Tibial nerve (tissue), 4 donors: ENCODE measurements around the gene OSTF1. TPM values are rescaled to one million over a fixed set of nuclear protein-coding genes. Genes with fewer than 3 reads are reported as not detected.

Experiments used
- DNase-seq, 2 donors: peaks; one replicate each; pipeline ENCODE4 v3.0.0-alpha.2; 2019; ENCODE audit warnings: low spot score in 2 of 2
- H3K27ac ChIP-seq, 4 donors: fragments of 200-600 bp; sonication (generic) in 3 of 4; one replicate each; pipeline ENCODE4 v1.5.1; 2017 to 2019; ENCODE audit warnings: mild to moderate bottlenecking in 1 of 4
- H3K27me3 ChIP-seq, 2 donors: fragments of 200-600 bp; sonication (generic) in 1 of 2; one replicate each; pipeline versions ENCODE4 v1.5.1 to v1.6.0; 2017 to 2019
- H3K36me3 ChIP-seq, 3 donors: fragments of 200-600 bp; sonication (generic); one replicate each; pipeline ENCODE4 v1.5.1; 2018 to 2019
- H3K4me1 ChIP-seq, 4 donors: fragments of 200-600 bp; sonication (generic) in 3 of 4; one replicate each; pipeline ENCODE4 v1.5.1; 2017 to 2019
- H3K4me3 ChIP-seq, 4 donors: fragments of 200-600 bp; sonication (generic) in 3 of 4; one replicate each; pipeline ENCODE4 v1.5.1; 2017 to 2019; ENCODE audit warnings: mild to moderate bottlenecking in 1 of 4, moderate library complexity in 1 of 4
- H3K9me3 ChIP-seq, 4 donors: fragments of 200-600 bp; sonication (generic) in 3 of 4; one replicate each; pipeline ENCODE4 v1.5.1; 2017 to 2019
- EP300 ChIP-seq, 2 donors: sonication (generic); formaldehyde crosslinking; IDR thresholded peaks; one replicate each; pipeline ENCODE4 v1.6.1; 2017; ENCODE audit warnings: antibody characterized with exemption in 2 of 2, mild to moderate bottlenecking in 1 of 2
- POLR2A ChIP-seq, 2 donors: fragments of 450-650 bp; IDR thresholded peaks; one replicate each; pipeline ENCODE4 v1.6.1; 2017; ENCODE audit warnings: antibody characterized with exemption in 2 of 2, mild to moderate bottlenecking in 2 of 2, moderate library complexity in 2 of 2
- WGBS, 2 donors: methylation state at CpG; one replicate each; pipeline ENCODE4 v1.1.5; 2018; 5-methylcytosine and 5-hydroxymethylcytosine counted together
- total RNA-seq, 4 donors: library from RNA; depleted of rRNA; stranded (reverse); fragments of >200 nt; gene quantifications; one replicate each; pipeline ENCODE4 v1.1.0, GENCODE V29; 2016
- TF ChIP-seq, protein P1 (sequence below), 5 experiments: fragments of 200-600 bp in 3 of 5; fragments of 450-650 bp in 2 of 5; sonication (generic) in 3 of 5; IDR thresholded peaks; one replicate each; pipeline ENCODE4 v1.5.1; 2016 to 2019; ENCODE audit warnings: antibody characterized with exemption in 5 of 5, mild to moderate bottlenecking in 3 of 5, moderate library complexity in 2 of 5

The OSTF1 gene
- total RNA-seq, 4 donors from 2014 or later, result 20.7 to 34.5 (median 24.8) TPM

DNA sequence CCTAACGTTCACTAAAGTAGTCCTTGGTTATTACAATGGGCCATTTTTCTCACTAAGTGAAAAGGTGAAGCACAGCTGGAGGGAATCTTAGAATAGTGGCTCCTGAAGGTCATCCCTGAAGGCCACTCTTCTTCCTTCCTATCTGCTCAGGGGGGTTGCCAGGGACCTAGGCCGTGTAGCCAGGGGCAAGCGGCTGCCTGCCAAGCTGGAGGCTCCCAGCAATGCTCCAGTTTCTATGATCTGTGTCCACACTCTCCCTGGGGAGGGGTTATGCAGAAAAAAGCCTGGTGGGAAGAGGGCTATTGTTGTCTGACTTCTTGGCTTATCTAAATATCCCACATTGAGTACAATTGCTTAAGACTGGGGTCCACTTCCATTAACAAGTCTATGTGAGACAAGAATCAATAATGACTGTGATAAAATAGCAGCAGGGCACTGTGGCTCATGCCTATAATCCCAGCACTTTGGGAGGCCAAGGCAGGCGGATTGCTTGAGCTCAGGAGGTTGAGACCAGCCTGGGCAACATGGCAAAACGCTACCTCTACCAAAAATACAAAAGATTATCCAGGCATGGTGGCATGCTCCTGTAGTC lies 4.1 kb upstream of the OSTF1 start:
- DNase-seq, result no peak
- Histone ChIP-seq H3K4me1 (peaks cover 0 to 14% (median 6%) of the 10 kb centered on the region in 4 donors), H3K27ac (peak overlapping the region in 2 of 4 donors; percentile 30 to 56), H3K9me3 (no peaks in the 10 kb centered on the region), H3K4me3 (no peak overlapping the region), H3K36me3 (peaks cover 0 to 35% (median 0%) of the 10 kb centered on the region in 3 donors), H3K27me3 (no peaks in the 10 kb centered on the region)
- TF ChIP-seq, protein P1, sequence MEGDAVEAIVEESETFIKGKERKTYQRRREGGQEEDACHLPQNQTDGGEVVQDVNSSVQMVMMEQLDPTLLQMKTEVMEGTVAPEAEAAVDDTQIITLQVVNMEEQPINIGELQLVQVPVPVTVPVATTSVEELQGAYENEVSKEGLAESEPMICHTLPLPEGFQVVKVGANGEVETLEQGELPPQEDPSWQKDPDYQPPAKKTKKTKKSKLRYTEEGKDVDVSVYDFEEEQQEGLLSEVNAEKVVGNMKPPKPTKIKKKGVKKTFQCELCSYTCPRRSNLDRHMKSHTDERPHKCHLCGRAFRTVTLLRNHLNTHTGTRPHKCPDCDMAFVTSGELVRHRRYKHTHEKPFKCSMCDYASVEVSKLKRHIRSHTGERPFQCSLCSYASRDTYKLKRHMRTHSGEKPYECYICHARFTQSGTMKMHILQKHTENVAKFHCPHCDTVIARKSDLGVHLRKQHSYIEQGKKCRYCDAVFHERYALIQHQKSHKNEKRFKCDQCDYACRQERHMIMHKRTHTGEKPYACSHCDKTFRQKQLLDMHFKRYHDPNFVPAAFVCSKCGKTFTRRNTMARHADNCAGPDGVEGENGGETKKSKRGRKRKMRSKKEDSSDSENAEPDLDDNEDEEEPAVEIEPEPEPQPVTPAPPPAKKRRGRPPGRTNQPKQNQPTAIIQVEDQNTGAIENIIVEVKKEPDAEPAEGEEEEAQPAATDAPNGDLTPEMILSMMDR (IDR thresholded peaks at IDR 0.05), result no peak
- TF ChIP-seq POLR2A (IDR thresholded peaks at IDR 0.05) (no peak), EP300 (IDR thresholded peaks at IDR 0.05) (no peak)
- WGBS, 2 donors, result 69 to 73% methylated on average over 5 of the region's 5 CpGs

DNA sequence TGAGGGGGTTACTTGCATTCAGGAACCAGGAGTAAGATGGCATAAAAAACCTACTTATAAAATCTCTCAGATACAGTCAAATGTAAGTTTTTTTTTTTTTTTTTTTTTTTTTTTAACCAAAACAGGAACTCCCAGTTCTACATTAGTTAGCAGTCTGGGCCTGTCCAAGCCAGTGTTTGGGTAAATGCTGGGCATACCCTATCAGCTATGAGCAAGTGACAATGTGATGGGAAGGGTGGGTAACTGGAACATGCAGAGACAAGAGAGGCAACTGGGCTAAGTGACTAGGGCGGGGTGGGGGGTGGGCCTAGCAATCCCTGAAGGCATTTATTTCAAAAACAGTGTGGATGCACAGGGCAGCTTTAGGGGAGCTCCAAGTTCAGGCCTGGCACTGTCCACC lies 2.7 kb upstream of the OSTF1 start:
- peak overlapping the region in 3 of 4 donors; percentile 13 to 91 (median 23) for H3K27ac ChIP-seq
- no peaks in the 10 kb centered on the region for H3K9me3 ChIP-seq
- no peaks in the 10 kb centered on the region for H3K27me3 ChIP-seq
- peaks cover 0 to 23% (median 0%) of the 10 kb centered on the region in 3 donors for H3K36me3 ChIP-seq
- 89 to 93% methylated on average over 1 of the region's 1 CpG for WGBS, 2 donors
- H3K4me3 ChIP-seq, result no peak overlapping the region
- H3K4me1 ChIP-seq, result peaks cover 0 to 28% (median 17%) of the 10 kb centered on the region in 4 donors
- DNase-seq, result no peak
- TF ChIP-seq, protein P1 (IDR thresholded peaks at IDR 0.05), result no peak
- TF ChIP-seq POLR2A (IDR thresholded peaks at IDR 0.05) (no peak), EP300 (IDR thresholded peaks at IDR 0.05) (no peak)

DNA sequence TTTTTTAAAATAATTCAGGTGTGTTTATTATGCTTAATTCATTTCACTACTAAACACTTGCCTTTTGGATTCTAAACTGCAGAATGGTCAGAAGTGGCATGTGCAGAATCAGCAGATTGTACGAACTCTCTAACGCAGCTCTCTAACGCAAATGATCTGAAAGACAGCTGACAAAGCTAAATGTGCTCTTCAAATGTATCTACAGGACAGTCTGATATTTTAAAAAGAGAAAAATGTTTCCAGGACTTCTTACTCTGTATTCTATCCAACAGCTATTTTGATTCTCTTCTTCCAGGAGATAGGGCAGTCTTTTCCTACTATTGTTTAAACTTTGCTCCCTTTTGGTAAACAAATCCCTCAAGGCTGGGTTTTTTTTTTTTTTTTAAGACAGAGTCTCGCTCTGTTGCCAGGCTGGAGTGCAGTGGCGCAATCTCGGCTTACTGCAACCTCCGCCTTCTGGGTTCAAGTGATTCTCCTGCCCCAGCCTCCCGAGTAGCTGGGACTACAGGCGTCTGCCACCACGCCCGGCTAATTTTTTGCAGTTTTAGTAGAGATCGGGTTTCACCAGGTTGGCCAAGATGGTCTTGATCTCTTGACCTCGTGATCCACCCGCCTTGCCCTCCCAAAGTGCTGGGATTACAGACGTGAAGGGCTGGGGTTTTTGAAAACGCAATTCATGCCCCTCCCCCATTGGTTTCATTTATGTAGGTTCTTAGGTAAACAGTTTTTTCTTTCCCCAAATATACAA lies 1.6 kb upstream of the OSTF1 start:
- TF ChIP-seq, protein P1 (IDR thresholded peaks at IDR 0.05), result no peak
- no peak for TF ChIP-seq POLR2A (IDR thresholded peaks at IDR 0.05)
- no peak for TF ChIP-seq EP300 (IDR thresholded peaks at IDR 0.05)
- WGBS, 2 donors, result 43 to 47% methylated on average over 16 of the region's 16 CpGs
- Histone ChIP-seq H3K4me1 (peaks cover 0 to 39% (median 18%) of the 10 kb centered on the region in 4 donors), H3K36me3 (peaks cover 0 to 12% (median 0%) of the 10 kb centered on the region in 3 donors), H3K9me3 (no peaks in the 10 kb centered on the region), H3K4me3 (peak overlapping the region; percentile 78 to 96 (median 94)), H3K27ac (peak overlapping the region; percentile 89 to 98 (median 94)), H3K27me3 (no peaks in the 10 kb centered on the region)
- DNase-seq, result no peak

DNA sequence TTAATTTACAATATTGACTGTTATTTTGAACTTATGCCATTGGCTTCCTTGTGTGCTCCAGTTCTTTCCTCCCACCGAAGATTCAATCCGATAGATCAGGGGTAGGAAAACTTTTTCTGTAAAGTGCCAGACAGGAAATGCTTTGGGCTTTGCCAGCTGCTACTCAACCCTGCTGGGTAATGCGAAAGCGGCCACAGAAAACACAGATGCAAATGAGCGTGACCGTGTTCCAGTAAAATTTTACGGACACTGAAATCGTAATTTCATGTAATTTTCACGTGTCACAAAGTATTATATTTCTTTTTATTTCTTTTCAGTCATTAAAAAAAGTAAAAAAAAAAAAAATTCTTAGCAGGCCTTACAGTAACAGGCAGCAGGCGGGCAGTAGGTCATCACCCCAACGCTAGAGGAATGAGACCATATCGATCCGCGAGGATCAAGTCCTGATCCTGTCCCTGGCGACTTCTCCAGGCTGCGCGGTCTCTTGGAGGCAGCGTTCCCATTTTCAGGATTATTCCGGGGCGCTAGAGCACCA lies 958 bp upstream of the OSTF1 start:
- H3K4me1 ChIP-seq, result peaks cover 0 to 45% (median 18%) of the 10 kb centered on the region in 4 donors
- TF ChIP-seq POLR2A (IDR thresholded peaks at IDR 0.05) (no peak), EP300 (IDR thresholded peaks at IDR 0.05) (peak in 1 of 2 donors; percentile 3)
- peak overlapping the region; percentile 78 to 96 (median 94) for H3K4me3 ChIP-seq
- DNase-seq, result no peak
- peaks cover 0 to 6% (median 0%) of the 10 kb centered on the region in 3 donors for H3K36me3 ChIP-seq
- no peaks in the 10 kb centered on the region for H3K9me3 ChIP-seq
- 4 to 6% methylated on average over 20 of the region's 20 CpGs for WGBS, 2 donors
- H3K27me3 ChIP-seq, result no peaks in the 10 kb centered on the region
- H3K27ac ChIP-seq, result peak overlapping the region; percentile 89 to 98 (median 94)

DNA sequence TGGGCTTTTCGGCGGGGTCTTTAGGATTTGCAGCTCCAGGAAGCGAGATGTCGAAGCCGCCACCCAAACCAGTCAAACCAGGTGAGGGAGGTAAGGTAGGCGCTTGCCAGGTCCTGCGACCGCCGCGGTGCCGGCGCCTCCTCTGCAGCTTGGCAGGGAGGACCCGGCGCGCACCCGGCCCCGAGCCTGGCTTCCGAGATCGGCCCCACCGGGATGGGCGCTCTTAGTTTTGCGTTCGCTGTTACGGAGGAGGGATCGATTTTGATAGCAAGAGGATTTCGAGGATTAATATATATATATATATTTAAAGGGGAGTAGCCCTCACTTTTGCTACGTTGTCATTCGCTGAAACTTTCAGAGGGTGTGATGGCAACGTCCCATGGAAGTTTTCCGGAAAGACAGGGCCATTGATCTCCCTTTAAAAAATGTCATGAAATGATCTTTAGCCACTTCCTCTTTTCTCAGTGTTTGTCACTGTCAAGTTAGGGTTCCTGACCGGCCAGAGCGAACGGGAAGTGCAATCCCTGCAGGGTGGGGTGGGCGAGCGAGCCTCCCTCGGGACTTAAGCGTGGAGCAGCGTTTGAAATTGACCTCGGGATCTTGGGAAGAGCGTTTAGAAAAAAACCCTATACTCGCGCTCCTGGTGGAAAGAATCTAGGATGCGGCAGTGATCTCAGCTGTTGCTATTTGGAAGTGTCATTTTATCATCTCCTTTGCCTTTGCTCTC lies 495 bp downstream of the OSTF1 start:
- TF ChIP-seq EP300 (IDR thresholded peaks at IDR 0.05), result no peak
- TF ChIP-seq, protein P1 (IDR thresholded peaks at IDR 0.05), result peak in 3 of 5 experiments; percentile 6 to 37 (median 33)
- 0 to 1% methylated on average over 36 to 37 of the region's 43 CpGs for WGBS, 2 donors
- Histone ChIP-seq H3K9me3 (no peaks in the 10 kb centered on the region), H3K4me3 (peak overlapping the region; percentile 93 to 99 (median 96)), H3K36me3 (no peaks in the 10 kb centered on the region), H3K4me1 (peaks cover 0 to 53% (median 22%) of the 10 kb centered on the region in 4 donors), H3K27ac (peak overlapping the region; percentile 44 to 98 (median 94)), H3K27me3 (no peaks in the 10 kb centered on the region)
- DNase-seq, result peak in 1 of 2 donors; percentile 30
